Caco-2 (cell line): ENCODE measurements around the gene COL6A3. TPM values are rescaled to one million over a fixed set of nuclear protein-coding genes. Genes with fewer than 3 reads are reported as not detected.

Experiments
- BruUV-seq: library from RNA; stranded (reverse); fragments of 400-500 nt; replicated peaks from 2 replicates; lab custom pipeline; 2021; lab: Mats Ljungman, UMichigan
- CTCF ChIA-PET: fragments of 300-600 bp; sonication (Branson Sonifier 250); formaldehyde crosslinking; loops from one replicate; lab custom pipeline; 2022; ENCODE audit warnings: antibody characterized with exemption; lab: Charles Lee
- POLR2A ChIA-PET: fragments of 300-600 bp; sonication (Branson Sonifier 250); formaldehyde crosslinking; loops from one replicate; lab custom pipeline; 2022; ENCODE audit warnings: antibody characterized with exemption; lab: Charles Lee
- DNase-seq, 2 experiments: peaks; one replicate each; pipeline versions ENCODE4 v3.0.0 to v3.0.0-alpha.2; 2020 to 2022
- H3K27me3 ChIP-seq: replicated peaks from 2 replicates; pipeline ENCODE4 v1.6.0; 2011; ENCODE audit warnings: low read length; ENCODE audit not compliant: control insufficient read depth, insufficient read depth
- H3K36me3 ChIP-seq: 2 replicates; pipeline ENCODE4 v1.5.1; 2011; ENCODE audit warnings: low read length; ENCODE audit not compliant: control insufficient read depth, insufficient read depth
- H3K4me1 ChIP-seq: fragments of 250-450 bp; sonication (Bioruptor Pico); 2 replicates; pipeline ENCODE4 v1.5.1; 2020; ENCODE audit warnings: mild to moderate bottlenecking
- H3K4me3 ChIP-seq: 2 replicates; pipeline ENCODE4 v1.5.1; 2011; ENCODE audit warnings: low read depth, mild to moderate bottlenecking, control low read depth, low read length
- H3K9me3 ChIP-seq: fragments of 250-450 bp; sonication (Bioruptor Pico); 2 replicates; pipeline ENCODE4 v1.5.1; 2020; ENCODE audit warnings: mild to moderate bottlenecking, moderate library complexity
- H3K27ac Mint-ChIP-seq: one replicate; pipeline ENCODE4 v1.8.0; 2022; ENCODE audit warnings: mixed read lengths; ENCODE audit not compliant: unreplicated experiment
- H3K27me3 Mint-ChIP-seq: one replicate; pipeline ENCODE4 v1.8.0; 2022; ENCODE audit warnings: mixed read lengths; ENCODE audit not compliant: insufficient read depth, unreplicated experiment
- H3K36me3 Mint-ChIP-seq: one replicate; pipeline ENCODE4 v1.8.0; 2022; ENCODE audit warnings: mild to moderate bottlenecking, mixed read lengths; ENCODE audit not compliant: insufficient read depth, unreplicated experiment
- H3K4me1 Mint-ChIP-seq: one replicate; pipeline ENCODE4 v1.8.0; 2022; ENCODE audit warnings: low read depth, mixed read lengths; ENCODE audit not compliant: unreplicated experiment
- H3K4me3 Mint-ChIP-seq: one replicate; pipeline ENCODE4 v1.8.0; 2022; ENCODE audit warnings: mild to moderate bottlenecking, moderate library complexity, mixed read lengths; ENCODE audit not compliant: unreplicated experiment
- H3K9me3 Mint-ChIP-seq: one replicate; pipeline ENCODE4 v1.8.0; 2022; ENCODE audit warnings: mixed read lengths; ENCODE audit not compliant: unreplicated experiment
- intact Hi-C: fragments of 100-400 bp; cut with micrococcal nuclease; formaldehyde crosslinking; loops from one replicate; pipeline ENCODE4 v1.10.0; 2022; ENCODE audit not compliant: unreplicated experiment
- total RNA-seq: library from RNA; stranded (reverse); gene quantifications from 2 replicates; pipeline ENCODE4 v1.2.3, GENCODE V29; 2022
- TF ChIP-seq, protein P1 (sequence below), 2 experiments: fragments of 200-600 bp in 1 of 2; IDR thresholded peaks; 1 replicate in 1 of 2; 2 replicates in 1 of 2; pipeline versions ENCODE4 v1.5.1 to v1.8.0; 2011 to 2022; ENCODE audit warnings: antibody characterized with exemption in 1 of 2, control low read depth in 1 of 2, inconsistent platforms in 1 of 2, low read depth in 1 of 2, low read length in 1 of 2, mild to moderate bottlenecking in 1 of 2, moderate library complexity in 1 of 2; ENCODE audit not compliant: insufficient read depth in 1 of 2, severe bottlenecking in 1 of 2, unreplicated experiment in 1 of 2

COL6A3 gene
- total RNA-seq, 1 experiment from 2014 or later = 0.73 TPM

DNA sequence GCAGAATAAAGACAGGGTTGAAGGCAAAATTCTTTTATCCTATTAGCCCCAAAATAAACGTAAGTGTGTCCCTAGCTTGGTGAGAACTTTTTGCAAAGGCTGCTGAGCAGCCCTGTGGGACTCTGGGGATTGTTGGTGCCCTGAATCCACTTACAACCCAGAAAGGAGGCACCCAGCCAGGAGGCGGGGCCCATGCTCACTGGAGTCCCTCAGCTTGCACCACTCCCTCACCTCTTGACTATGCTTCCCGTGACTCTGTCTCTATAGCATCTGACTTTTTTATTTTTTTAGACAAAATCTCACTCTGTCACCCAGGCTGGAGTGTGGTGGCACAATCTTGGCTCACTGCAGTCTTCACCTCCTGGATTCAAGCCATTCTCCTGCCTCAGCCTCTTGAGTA, 15.8 kb upstream of the COL6A3 start:
- H3K27me3 Mint-ChIP-seq = peaks cover 12% of the 10 kb centered on the region
- H3K36me3 ChIP-seq = no peaks in the 10 kb centered on the region
- intact Hi-C loops = no loop called here
- POLR2A ChIA-PET = no interaction called here
- no peaks in the 10 kb centered on the region for H3K27me3 ChIP-seq
- no peak for DNase-seq
- CTCF ChIA-PET = no interaction called here
- H3K4me3 ChIP-seq = no peak overlapping the region
- BruUV-seq = no TSS peak
- TF ChIP-seq, protein P1, sequence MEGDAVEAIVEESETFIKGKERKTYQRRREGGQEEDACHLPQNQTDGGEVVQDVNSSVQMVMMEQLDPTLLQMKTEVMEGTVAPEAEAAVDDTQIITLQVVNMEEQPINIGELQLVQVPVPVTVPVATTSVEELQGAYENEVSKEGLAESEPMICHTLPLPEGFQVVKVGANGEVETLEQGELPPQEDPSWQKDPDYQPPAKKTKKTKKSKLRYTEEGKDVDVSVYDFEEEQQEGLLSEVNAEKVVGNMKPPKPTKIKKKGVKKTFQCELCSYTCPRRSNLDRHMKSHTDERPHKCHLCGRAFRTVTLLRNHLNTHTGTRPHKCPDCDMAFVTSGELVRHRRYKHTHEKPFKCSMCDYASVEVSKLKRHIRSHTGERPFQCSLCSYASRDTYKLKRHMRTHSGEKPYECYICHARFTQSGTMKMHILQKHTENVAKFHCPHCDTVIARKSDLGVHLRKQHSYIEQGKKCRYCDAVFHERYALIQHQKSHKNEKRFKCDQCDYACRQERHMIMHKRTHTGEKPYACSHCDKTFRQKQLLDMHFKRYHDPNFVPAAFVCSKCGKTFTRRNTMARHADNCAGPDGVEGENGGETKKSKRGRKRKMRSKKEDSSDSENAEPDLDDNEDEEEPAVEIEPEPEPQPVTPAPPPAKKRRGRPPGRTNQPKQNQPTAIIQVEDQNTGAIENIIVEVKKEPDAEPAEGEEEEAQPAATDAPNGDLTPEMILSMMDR (IDR thresholded peaks at IDR 0.05; ENCODE audit: insufficient read depth in 1 of 2, low read depth in 1 of 2, low read length in 1 of 2, severe bottlenecking in 1 of 2, unreplicated experiment in 1 of 2) = no peak
- no peaks in the 10 kb centered on the region for H3K9me3 ChIP-seq
- H3K36me3 Mint-ChIP-seq = no peaks in the 10 kb centered on the region
- no peaks in the 10 kb centered on the region for H3K4me1 ChIP-seq
- no peak overlapping the region for H3K27ac Mint-ChIP-seq
- H3K4me3 Mint-ChIP-seq = no peak overlapping the region
- H3K9me3 Mint-ChIP-seq = peaks cover 9% of the 10 kb centered on the region
- H3K4me1 Mint-ChIP-seq = no peaks in the 10 kb centered on the region

DNA sequence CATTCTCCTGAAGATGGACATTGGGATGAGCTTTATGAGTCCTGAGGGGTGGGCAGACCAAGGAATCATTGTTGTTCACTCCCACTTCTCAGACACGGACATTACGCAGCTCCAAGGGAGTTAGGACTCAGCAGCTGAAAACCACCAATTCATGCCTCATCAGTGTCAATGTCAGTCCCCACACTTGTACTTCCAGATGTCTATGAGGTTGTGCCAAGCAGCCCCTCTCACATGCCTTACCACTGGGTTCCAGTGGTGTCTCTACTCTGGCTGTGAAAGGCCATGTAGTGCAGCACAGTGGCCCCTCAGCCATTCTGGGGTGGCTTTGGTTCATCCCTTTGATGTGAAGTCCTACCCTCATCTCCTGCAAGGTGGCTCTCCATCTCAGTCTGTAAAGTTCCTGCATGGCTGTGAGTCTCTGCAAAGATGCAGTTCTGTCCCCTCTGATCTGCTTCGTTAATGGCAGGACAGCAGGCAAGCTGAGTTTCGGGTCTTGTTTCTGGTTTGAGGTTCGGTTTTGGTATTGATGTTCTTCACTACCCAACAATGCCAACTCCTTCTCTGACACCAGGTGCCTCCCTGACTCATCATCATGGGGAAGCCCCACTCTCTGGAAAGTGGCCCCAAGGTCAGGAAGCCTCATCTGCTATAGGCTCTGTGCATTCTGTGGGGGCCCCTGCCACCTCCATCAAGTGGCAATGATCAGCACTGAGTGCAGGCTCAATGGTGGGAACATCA, 14.0 kb upstream of the COL6A3 start:
- H3K36me3 Mint-ChIP-seq = no peaks in the 10 kb centered on the region
- no peaks in the 10 kb centered on the region for H3K27me3 ChIP-seq
- no peaks in the 10 kb centered on the region for H3K36me3 ChIP-seq
- no peaks in the 10 kb centered on the region for H3K4me1 Mint-ChIP-seq
- intact Hi-C loops = no loop called here
- TF ChIP-seq, protein P1 (IDR thresholded peaks at IDR 0.05; ENCODE audit: insufficient read depth in 1 of 2, low read depth in 1 of 2, low read length in 1 of 2, severe bottlenecking in 1 of 2, unreplicated experiment in 1 of 2) = no peak
- no peaks in the 10 kb centered on the region for H3K9me3 ChIP-seq
- H3K4me1 ChIP-seq = no peaks in the 10 kb centered on the region
- no peak overlapping the region for H3K4me3 ChIP-seq
- DNase-seq = no peak
- no peak overlapping the region for H3K27ac Mint-ChIP-seq
- ChIA-PET CTCF (no interaction called here), POLR2A (no interaction called here)
- peaks cover 11% of the 10 kb centered on the region for H3K27me3 Mint-ChIP-seq
- BruUV-seq = no TSS peak
- peaks cover 9% of the 10 kb centered on the region for H3K9me3 Mint-ChIP-seq
- H3K4me3 Mint-ChIP-seq = no peak overlapping the region

DNA sequence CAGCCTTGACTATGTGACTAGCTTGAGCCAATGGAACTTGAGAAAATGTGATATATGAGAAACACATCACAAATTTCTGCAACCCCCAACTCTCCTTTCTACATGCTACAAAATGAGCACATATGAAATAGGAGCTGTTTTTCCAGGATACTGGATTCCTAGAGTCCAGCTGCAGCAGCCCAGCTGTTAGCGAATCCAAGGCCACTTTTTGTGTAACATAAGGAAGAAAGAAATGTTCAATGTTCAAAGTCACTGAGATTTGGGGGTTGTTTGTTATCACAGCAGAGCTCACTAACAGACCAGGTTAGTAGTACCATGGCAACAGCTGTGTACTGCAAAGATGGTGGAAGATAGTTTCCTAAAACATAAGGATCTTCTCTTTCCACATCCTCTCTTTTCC, 12.6 kb upstream of the COL6A3 start:
- ChIA-PET POLR2A (no interaction called here), CTCF (no interaction called here)
- Histone ChIP-seq H3K4me1 (no peaks in the 10 kb centered on the region), H3K27me3 (no peaks in the 10 kb centered on the region), H3K36me3 (no peaks in the 10 kb centered on the region), H3K4me3 (no peak overlapping the region), H3K9me3 (no peaks in the 10 kb centered on the region)
- intact Hi-C loops = no loop called here
- Mint-ChIP-seq H3K36me3 (no peaks in the 10 kb centered on the region), H3K27ac (no peak overlapping the region), H3K4me3 (no peak overlapping the region), H3K9me3 (peaks cover 9% of the 10 kb centered on the region), H3K27me3 (peaks cover 8% of the 10 kb centered on the region), H3K4me1 (no peaks in the 10 kb centered on the region)
- BruUV-seq = no TSS peak
- DNase-seq = no peak
- TF ChIP-seq, protein P1 (IDR thresholded peaks at IDR 0.05; ENCODE audit: insufficient read depth in 1 of 2, low read depth in 1 of 2, low read length in 1 of 2, severe bottlenecking in 1 of 2, unreplicated experiment in 1 of 2) = no peak
